HFFc6 (cell line): Measurements from ENCODE around the gene SH3D21. TPM values are rescaled to one million over a fixed set of nuclear protein-coding genes. Genes with fewer than 3 reads are reported as not detected.
A peak's percentile ranks its signal among the peaks of the same experiment; 100 is the strongest.

Experiments used
- DNase-seq: peaks from one replicate; pipeline ENCODE4 v3.0.0-alpha.2; 2018
- H3K27ac Mint-ChIP-seq: 2 replicates; pipeline ENCODE4 v1.8.0; 2020; ENCODE audit warnings: mild to moderate bottlenecking, mixed read lengths
- H3K27me3 Mint-ChIP-seq: 2 replicates; pipeline ENCODE4 v1.8.0; 2021; ENCODE audit warnings: mild to moderate bottlenecking, moderate library complexity, mixed read lengths; ENCODE audit not compliant: insufficient read depth
- H3K36me3 Mint-ChIP-seq: 2 replicates; pipeline ENCODE4 v1.8.0; 2021; ENCODE audit warnings: low read depth, mixed read lengths
- H3K4me1 Mint-ChIP-seq: 2 replicates; pipeline ENCODE4 v1.8.0; 2020; ENCODE audit warnings: low read depth, mixed read lengths
- H3K4me3 Mint-ChIP-seq: 2 replicates; pipeline ENCODE4 v1.8.0; 2020; ENCODE audit warnings: mild to moderate bottlenecking, moderate library complexity, mixed read lengths
- H3K9me3 Mint-ChIP-seq: 2 replicates; pipeline ENCODE4 v1.8.0; 2020; ENCODE audit warnings: mild to moderate bottlenecking, mixed read lengths
- total RNA-seq, 6 experiments: library from RNA; stranded (reverse); fragmentation: NEBNext Ultra II Directional; extraction: Animal tissue kit (Norgen Biotek cat#: 25700); gene quantifications; 2 replicates in 1 of 6; 3 replicates in 5 of 6; pipeline ENCODE4 v1.2.3, GENCODE V29; 2021
- TF ChIP-seq, protein P1 (sequence below): fragments of 200-600 bp; sonication (generic); IDR thresholded peaks from 2 replicates; pipeline ENCODE4 v1.5.0; 2021; ENCODE audit warnings: antibody characterized with exemption, mild to moderate bottlenecking

Gene SH3D21
- total RNA-seq, 6 experiments from 2014 or later, result 2.7 to 5.3 (median 2.9) TPM

- peak overlapping the region; percentile 83 for H3K4me3 Mint-ChIP-seq
- peak overlapping the region; percentile 99 for H3K27ac Mint-ChIP-seq
- H3K4me1 Mint-ChIP-seq, result peaks cover 68% of the 10 kb centered on the region
- no peaks in the 10 kb centered on the region for H3K9me3 Mint-ChIP-seq
- TF ChIP-seq, protein P1, sequence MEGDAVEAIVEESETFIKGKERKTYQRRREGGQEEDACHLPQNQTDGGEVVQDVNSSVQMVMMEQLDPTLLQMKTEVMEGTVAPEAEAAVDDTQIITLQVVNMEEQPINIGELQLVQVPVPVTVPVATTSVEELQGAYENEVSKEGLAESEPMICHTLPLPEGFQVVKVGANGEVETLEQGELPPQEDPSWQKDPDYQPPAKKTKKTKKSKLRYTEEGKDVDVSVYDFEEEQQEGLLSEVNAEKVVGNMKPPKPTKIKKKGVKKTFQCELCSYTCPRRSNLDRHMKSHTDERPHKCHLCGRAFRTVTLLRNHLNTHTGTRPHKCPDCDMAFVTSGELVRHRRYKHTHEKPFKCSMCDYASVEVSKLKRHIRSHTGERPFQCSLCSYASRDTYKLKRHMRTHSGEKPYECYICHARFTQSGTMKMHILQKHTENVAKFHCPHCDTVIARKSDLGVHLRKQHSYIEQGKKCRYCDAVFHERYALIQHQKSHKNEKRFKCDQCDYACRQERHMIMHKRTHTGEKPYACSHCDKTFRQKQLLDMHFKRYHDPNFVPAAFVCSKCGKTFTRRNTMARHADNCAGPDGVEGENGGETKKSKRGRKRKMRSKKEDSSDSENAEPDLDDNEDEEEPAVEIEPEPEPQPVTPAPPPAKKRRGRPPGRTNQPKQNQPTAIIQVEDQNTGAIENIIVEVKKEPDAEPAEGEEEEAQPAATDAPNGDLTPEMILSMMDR, result peak; percentile 46; the same call in 1 of the 2 replicates
- H3K27me3 Mint-ChIP-seq, result peaks cover 4% of the 10 kb centered on the region; the same call in 1 of the 2 replicates
- peaks cover 38% of the 10 kb centered on the region for H3K36me3 Mint-ChIP-seq
- DNase-seq, result peak; percentile 35
Measured at GRCh38 chr1:36352125-36352909, 46.1 kb downstream of the SH3D21 start.

GRCh38 chr1:36352910-36353878 is 47.0 kb downstream of the SH3D21 start:
- Mint-ChIP-seq H3K27me3 (peaks cover 4% of the 10 kb centered on the region; the same call in 1 of the 2 replicates), H3K27ac (peak overlapping the region; percentile 99), H3K4me3 (peak overlapping the region; percentile 83), H3K9me3 (no peaks in the 10 kb centered on the region), H3K4me1 (peaks cover 63% of the 10 kb centered on the region), H3K36me3 (peaks cover 36% of the 10 kb centered on the region)
- TF ChIP-seq, protein P1, result no peak
- DNase-seq, result peak; percentile 80

DNA sequence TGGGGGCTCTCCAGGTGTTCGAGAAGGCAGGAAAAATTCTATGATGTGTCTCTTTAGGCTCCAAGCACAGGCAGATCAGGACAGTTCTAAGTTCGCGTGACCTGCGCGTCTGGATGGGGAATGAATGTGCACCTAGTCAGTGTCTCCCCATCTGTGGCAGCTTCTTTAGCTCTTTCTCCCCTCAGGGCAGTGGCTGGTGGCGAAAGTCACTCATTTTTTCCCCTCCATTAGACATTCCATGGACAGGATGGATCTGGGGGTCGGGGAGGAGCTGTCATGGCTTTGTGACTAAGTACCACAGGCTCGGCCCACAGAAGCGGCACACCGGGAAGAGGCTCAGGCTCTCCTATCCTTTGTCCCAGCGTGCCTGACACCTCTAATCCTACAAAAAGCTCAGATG is 48.3 kb downstream of the SH3D21 start:
- TF ChIP-seq, protein P1, result no peak
- Mint-ChIP-seq H3K9me3 (no peaks in the 10 kb centered on the region), H3K36me3 (peaks cover 34% of the 10 kb centered on the region), H3K4me1 (peaks cover 60% of the 10 kb centered on the region), H3K27ac (peak overlapping the region; percentile 52), H3K27me3 (peaks cover 4% of the 10 kb centered on the region; the same call in 1 of the 2 replicates), H3K4me3 (no peak overlapping the region)
- DNase-seq, result no peak

DNA sequence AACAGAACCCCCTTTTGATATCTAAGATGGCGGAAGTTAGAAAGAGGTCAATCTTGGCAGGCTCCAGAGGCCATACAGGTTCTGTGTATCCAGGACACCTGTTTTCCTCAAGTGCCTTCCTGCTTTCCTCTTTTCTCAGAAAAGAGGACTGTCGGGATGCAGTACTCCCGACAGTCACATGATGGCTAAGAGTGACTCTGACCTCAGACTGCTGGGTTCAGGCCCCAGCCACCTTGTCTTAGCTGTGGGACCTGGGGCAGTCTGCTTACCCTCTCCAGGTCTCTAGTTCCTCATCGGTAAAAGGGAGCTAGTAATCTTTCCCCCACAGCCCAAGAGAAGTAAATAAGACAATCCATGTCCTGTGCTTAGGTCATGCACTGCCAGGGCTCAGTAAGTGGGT is 49.6 kb downstream of the SH3D21 start:
- TF ChIP-seq, protein P1, result peak; percentile 18; the same call in 1 of the 2 replicates
- no peak overlapping the region for H3K4me3 Mint-ChIP-seq
- H3K27me3 Mint-ChIP-seq, result peaks cover 4% of the 10 kb centered on the region; the same call in 1 of the 2 replicates
- no peaks in the 10 kb centered on the region for H3K9me3 Mint-ChIP-seq
- H3K27ac Mint-ChIP-seq, result no peak overlapping the region
- peaks cover 44% of the 10 kb centered on the region for H3K36me3 Mint-ChIP-seq
- no peak for DNase-seq
- H3K4me1 Mint-ChIP-seq, result peaks cover 63% of the 10 kb centered on the region

- TF ChIP-seq, protein P1, result no peak
- H3K4me1 Mint-ChIP-seq, result peaks cover 40% of the 10 kb centered on the region
Measured at GRCh38 chr1:36358514-36359084, 52.4 kb downstream of the SH3D21 start.

More at GRCh38 chr1:36358514-36359084, 52.4 kb downstream of the SH3D21 start:
- Mint-ChIP-seq H3K4me3 (no peak overlapping the region), H3K9me3 (no peaks in the 10 kb centered on the region), H3K27ac (no peak overlapping the region), H3K27me3 (no peaks in the 10 kb centered on the region), H3K36me3 (peaks cover 44% of the 10 kb centered on the region)
- DNase-seq, result no peak
